Stimulated activated CD4-positive, alpha-beta T cell treated with anti-CD3 and anti-CD28 coated beads, Interleukin-4, amount 100 ng/mL, for 4 hours (primary cell): ENCODE results near the gene FAM53A.
A peak's percentile ranks its signal among the peaks of the same experiment; 100 is the strongest.
"Not testable (repeated sequence)": the region's sequence is repeated elsewhere in the genome, so short reads cannot be mapped to it uniquely, and the experiment has no call there.

Experiments
- DNase-seq, 2 experiments: peaks; one replicate each; pipeline ENCODE4 v3.0.0-alpha.2; 2020

FAM53A gene

GRCh38 chr4:1684506-1685234 lies 557 bp upstream of the FAM53A start:
- DNase-seq, result peak; percentile 4 to 98

- no peak for DNase-seq
Measured at GRCh38 chr4:1683261-1683735, 815 bp downstream of the FAM53A start.

- no peak for DNase-seq
Measured at GRCh38 chr4:1682860-1683259, 1.3 kb downstream of the FAM53A start.

- DNase-seq, result no peak
Measured at GRCh38 chr4:1678244-1678643, 5.9 kb downstream of the FAM53A start.

- DNase-seq, result no peak
Measured at GRCh38 chr4:1676605-1677525, 7.2 kb downstream of the FAM53A start.

GRCh38 chr4:1675802-1676137 lies 8.3 kb downstream of the FAM53A start:
- DNase-seq, result no peak

GRCh38 chr4:1675136-1675801 lies 8.8 kb downstream of the FAM53A start:
- DNase-seq, result no peak

- no peak for DNase-seq
Measured at GRCh38 chr4:1674682-1675081, 9.4 kb downstream of the FAM53A start.

- DNase-seq, result no peak
Measured at GRCh38 chr4:1673671-1674070, 10.4 kb downstream of the FAM53A start.

- not testable (repeated sequence) for DNase-seq
Measured at GRCh38 chr4:1671011-1671410, 13.1 kb downstream of the FAM53A start.

- no peak for DNase-seq
Measured at GRCh38 chr4:1670279-1670678, 13.8 kb downstream of the FAM53A start.

- DNase-seq, result no peak
Measured at GRCh38 chr4:1669850-1670249, 14.3 kb downstream of the FAM53A start.

- DNase-seq, result no peak
Measured at GRCh38 chr4:1669270-1669669, 14.8 kb downstream of the FAM53A start.

- DNase-seq, result no peak
Measured at GRCh38 chr4:1668488-1668840, 15.6 kb downstream of the FAM53A start.

GRCh38 chr4:1667273-1667672 lies 16.8 kb downstream of the FAM53A start:
- DNase-seq, result no peak

- no peak for DNase-seq
Measured at GRCh38 chr4:1666391-1666790, 17.7 kb downstream of the FAM53A start.

GRCh38 chr4:1664141-1664540 lies 20.0 kb downstream of the FAM53A start:
- DNase-seq, result no peak

GRCh38 chr4:1663549-1663948 lies 20.6 kb downstream of the FAM53A start:
- no peak for DNase-seq

GRCh38 chr4:1661695-1662094 lies 22.4 kb downstream of the FAM53A start:
- no peak for DNase-seq

GRCh38 chr4:1660948-1661677 lies 23.0 kb downstream of the FAM53A start:
- no peak for DNase-seq

- no peak for DNase-seq
Measured at GRCh38 chr4:1659104-1660043, 24.7 kb downstream of the FAM53A start.

GRCh38 chr4:1658581-1658980 lies 25.5 kb downstream of the FAM53A start:
- no peak for DNase-seq
